IMR-90 (cell line): ENCODE results near the gene HSPA1A. TPM values are rescaled to one million over a fixed set of nuclear protein-coding genes. Genes with fewer than 3 reads are reported as not detected.

Experiments used
- ATAC-seq: fragments of 200-7000 bp; cut with Tn5 transposase; 2 replicates; pipeline ENCODE4 v1.9.1; 2020; ENCODE audit warnings: low read depth, mild to moderate bottlenecking, moderate library complexity
- BruUV-seq: library from RNA; stranded (reverse); fragments of 400-500 nt; replicated peaks from 2 replicates; lab custom pipeline; 2021; lab: Mats Ljungman, UMichigan
- CTCF ChIA-PET: fragments of 300-600 bp; formaldehyde crosslinking; extraction: SDS; loops from one replicate; lab custom pipeline; 2021; ENCODE audit warnings: antibody characterized with exemption; lab: Yijun Ruan, JAX
- POLR2A ChIA-PET: fragments of 300-600 bp; sonication (Branson Sonifier 250); formaldehyde crosslinking; loops from one replicate; lab custom pipeline; 2022; ENCODE audit warnings: antibody characterized with exemption; ENCODE audit not compliant: unreplicated experiment; lab: Charles Lee
- DNase-seq: peaks from one replicate; pipeline ENCODE4 v3.0.0; 2013
- H2AFZ ChIP-seq: replicated peaks from 2 replicates; pipeline ENCODE3; 2013; ENCODE audit warnings: low read length, mild to moderate bottlenecking; ENCODE audit not compliant: poor library complexity
- H2AK5ac ChIP-seq: 2 replicates; pipeline ENCODE4 v1.6.1; 2013; ENCODE audit warnings: low read depth, low read length, inconsistent platforms
- H2AK9ac ChIP-seq: replicated peaks from 2 replicates; pipeline ENCODE3; 2013; ENCODE audit warnings: mild to moderate bottlenecking, low read depth, low read length, moderate library complexity; ENCODE audit not compliant: poor library complexity
- H2BK120ac ChIP-seq: 2 replicates; pipeline ENCODE4 v1.6.1; 2013; ENCODE audit warnings: low read depth, low read length, inconsistent platforms
- H2BK15ac ChIP-seq: 3 replicates; pipeline ENCODE4 v1.6.1; 2013; ENCODE audit warnings: low read depth, low read length, inconsistent platforms
- H2BK20ac ChIP-seq: 2 replicates; pipeline ENCODE4 v1.6.1; 2013; ENCODE audit warnings: low read depth, mild to moderate bottlenecking, inconsistent platforms, low read length, moderate library complexity
- H2BK5ac ChIP-seq: 2 replicates; pipeline ENCODE4 v1.6.1; 2013; ENCODE audit warnings: mild to moderate bottlenecking, low read depth, low read length, inconsistent platforms; ENCODE audit not compliant: poor library complexity, severe bottlenecking
- H3K14ac ChIP-seq: replicated peaks from 2 replicates; pipeline ENCODE4 v1.6.1; 2013; ENCODE audit warnings: low read depth, low read length, inconsistent platforms
- H3K18ac ChIP-seq: 2 replicates; pipeline ENCODE4 v1.6.1; 2013; ENCODE audit warnings: low read depth, low read length, control low read depth
- H3K23ac ChIP-seq: 2 replicates; pipeline ENCODE4 v1.6.1; 2013; ENCODE audit warnings: low read depth, low read length, inconsistent platforms
- H3K27ac ChIP-seq: 2 replicates; pipeline ENCODE4 v1.5.1; 2013; ENCODE audit warnings: mild to moderate bottlenecking, control low read depth, low read length; ENCODE audit not compliant: insufficient read depth
- H3K27me3 ChIP-seq: 2 replicates; pipeline ENCODE4 v1.6.1; 2013; ENCODE audit warnings: low read length; ENCODE audit not compliant: control insufficient read depth, insufficient read depth
- H3K36me3 ChIP-seq: 2 replicates; pipeline ENCODE4 v1.6.1; 2013; ENCODE audit warnings: low read length, mixed read lengths; ENCODE audit not compliant: control insufficient read depth, insufficient read depth
- H3K4ac ChIP-seq: 2 replicates; pipeline ENCODE4 v1.6.1; 2013; ENCODE audit warnings: low read depth, low read length, inconsistent platforms
- H3K4me1 ChIP-seq: 2 replicates; pipeline ENCODE4 v1.6.1; 2013; ENCODE audit warnings: low read length, mixed read lengths; ENCODE audit not compliant: control insufficient read depth, insufficient read depth
- H3K4me2 ChIP-seq: 2 replicates; pipeline ENCODE4 v1.6.1; 2013; ENCODE audit warnings: low read depth, mild to moderate bottlenecking, control low read depth, low read length, moderate library complexity
- H3K4me3 ChIP-seq: 2 replicates; pipeline ENCODE4 v1.5.1; 2013; ENCODE audit warnings: low read depth, mild to moderate bottlenecking, control low read depth, low read length, moderate library complexity; ENCODE audit not compliant: insufficient read depth
- H3K56ac ChIP-seq: 2 replicates; pipeline ENCODE4 v1.6.1; 2013; ENCODE audit warnings: low read length, inconsistent platforms; ENCODE audit not compliant: insufficient read depth; ENCODE audit errors: extremely low read depth
- H3K79me1 ChIP-seq, 2 experiments: 2 replicates each; pipeline ENCODE4 v1.6.1; 2013; ENCODE audit warnings: low read length in 2 of 2, inconsistent platforms in 1 of 2, low read depth in 1 of 2
- H3K9ac ChIP-seq: 2 replicates; pipeline ENCODE4 v1.6.1; 2013; ENCODE audit warnings: low read depth, low read length, control low read depth
- H3K9me1 ChIP-seq: 2 replicates; pipeline ENCODE4 v1.6.1; 2013; ENCODE audit warnings: low read length, inconsistent platforms; ENCODE audit not compliant: insufficient read depth
- H3K9me3 ChIP-seq: 2 replicates; pipeline ENCODE4 v1.6.1; 2013; ENCODE audit warnings: low read length; ENCODE audit not compliant: control insufficient read depth, insufficient read depth
- H4K20me1 ChIP-seq: 2 replicates; pipeline ENCODE4 v1.6.1; 2013; ENCODE audit warnings: low read length, inconsistent platforms; ENCODE audit not compliant: insufficient read depth
- H4K5ac ChIP-seq: 2 replicates; pipeline ENCODE4 v1.6.1; 2013; ENCODE audit warnings: mild to moderate bottlenecking, low read depth, low read length, control low read depth
- H4K8ac ChIP-seq, 2 experiments: 2 replicates each; pipeline ENCODE4 v1.6.1; 2013; ENCODE audit warnings: low read depth in 2 of 2, low read length in 2 of 2, control low read depth in 1 of 2, inconsistent platforms in 1 of 2
- H4K91ac ChIP-seq: 2 replicates; pipeline ENCODE4 v1.6.1; 2013; ENCODE audit warnings: low read depth, low read length, inconsistent platforms; ENCODE audit not compliant: insufficient read depth
- CEBPB ChIP-seq: IDR thresholded peaks from 2 replicates; pipeline ENCODE4 v1.6.1; 2012; ENCODE audit warnings: low read depth, low read length, improper control_type of control experiment
- CHD1 ChIP-seq: IDR thresholded peaks from 2 replicates; pipeline ENCODE4 v1.6.1; 2012; ENCODE audit warnings: low read depth, low read length, improper control_type of control experiment
- WGBS, 2 experiments: methylation state at CpG; one replicate each; pipeline versions ENCODE4 v1.1.5 to v1.1.7; 2013; ENCODE audit warnings: missing lambda C conversion rate in 2 of 2; ENCODE audit not compliant: insufficient read length in 1 of 2; ENCODE audit errors: extremely low coverage in 2 of 2; 5-methylcytosine and 5-hydroxymethylcytosine counted together
- dilution Hi-C: fragments of 300-500 bp; cut with HindIII; formaldehyde crosslinking; loops from one replicate; pipeline ENCODE4 v1.14.3; 2018; ENCODE audit warnings: low sequenced_read_pairs; ENCODE audit not compliant: unreplicated experiment
- in situ Hi-C: fragments of 300-500 bp; cut with MboI; formaldehyde crosslinking; loops from 3 replicates; pipeline ENCODE4 v1.14.3; 2019; ENCODE audit warnings: low sequenced_read_pairs, inconsistent platforms, mixed read lengths
- intact Hi-C: fragments of 100-400 bp; cut with micrococcal nuclease; formaldehyde crosslinking; loops from 2 replicates; pipeline ENCODE4 v1.10.0; 2022
- polyA plus RNA-seq, 3 experiments: library from polyadenylated mRNA; depleted of rRNA; stranded (reverse); fragments of >200 nt; gene quantifications; 2 replicates each; pipeline ENCODE4 v1.2.3, GENCODE V29; 2012; ENCODE audit warnings: low replicate concordance in 1 of 3
- total RNA-seq: library from RNA; depleted of rRNA; stranded (reverse); fragments of >200 nt; gene quantifications from 2 replicates; pipeline ENCODE4 v1.2.3, GENCODE V29; 2012

The HSPA1A gene
- total and polyA plus RNA-seq, 2 of the 4 experiments (the other 2 are of a cell fraction) = 94.6 to 95.3 TPM

- H3K56ac ChIP-seq = no peak overlapping the region
- intact Hi-C loops = loop anchor here (2.0 to 5.0 kb wide), 4 partner anchors 103 to 169 kb away; partner anchors contain the start of genes ABHD16A, C6orf47, DDAH2 and GPANK1
- 80% methylated on average over 1 of the region's 15 CpGs; no CpG with 5 or more reads in 1 of the 2 experiments for WGBS, 2 experiments
- no peak overlapping the region for H4K91ac ChIP-seq
- no peak overlapping the region for H4K5ac ChIP-seq
- TF ChIP-seq CEBPB = peak; percentile 10; the same call in 1 of the 2 replicates
- TF ChIP-seq CHD1 = no peak
- H3K4me3 ChIP-seq = no peak overlapping the region
- no peaks in the 10 kb centered on the region for H3K9me3 ChIP-seq
- no peak overlapping the region for H3K23ac ChIP-seq
- H3K79me1 ChIP-seq = peaks cover 11 to 29% of the 10 kb centered on the region in 2 experiments; a peak in 2 of 4 replicates
- no peak overlapping the region for H2AFZ ChIP-seq
- H3K27me3 ChIP-seq = no peaks in the 10 kb centered on the region
- in situ Hi-C loops = loop anchor here (10.0 kb wide), 2 partner anchors 147 to 287 kb away; partner anchors contain the start of genes ATP6V1G2, DDX39B, LY6G5C and NFKBIL1
- H3K9ac ChIP-seq = no peak overlapping the region
- dilution Hi-C loops = no loop called here
- H3K4me1 ChIP-seq = peaks cover 6% of the 10 kb centered on the region
- no peak overlapping the region for H2BK5ac ChIP-seq
- no peak overlapping the region for H3K4me2 ChIP-seq
- no peak overlapping the region; the same call in 1 of the 2 replicates for H3K4ac ChIP-seq
- H2AK9ac ChIP-seq = no peak overlapping the region
- no peaks in the 10 kb centered on the region for H3K9me1 ChIP-seq
- no peak overlapping the region for H2AK5ac ChIP-seq
- H3K18ac ChIP-seq = no peak overlapping the region
- no peak overlapping the region for H2BK120ac ChIP-seq
- ATAC-seq = no peak
- peaks cover 17% of the 10 kb centered on the region for H4K20me1 ChIP-seq
- H3K27ac ChIP-seq = no peak overlapping the region
- H4K8ac ChIP-seq = 0 out of 4 replicates have a peak overlapping the region, but pooled peaks of 1 of the 2 experiments have one; percentile 7
- no peak for DNase-seq
- BruUV-seq = no TSS peak
- peaks cover 6% of the 10 kb centered on the region for H3K36me3 ChIP-seq
- H2BK20ac ChIP-seq = no peak overlapping the region
- POLR2A ChIA-PET = no interaction called here
- CTCF ChIA-PET = interaction anchor here (0.7 kb wide), 1 partner anchor 16 kb away, joined by 4 read pairs; no protein-coding TSS in a partner anchor
- H2BK15ac ChIP-seq = no peak overlapping the region
- no peak overlapping the region for H3K14ac ChIP-seq
These were observed 16.2 kb downstream of the HSPA1A start for GRCh38 chr6:31831350-31832215.
